GM23338 (cell line): ENCODE measurements around the gene HDHD5. TPM values are rescaled to one million over a fixed set of nuclear protein-coding genes. Genes with fewer than 3 reads are reported as not detected.

Source experiments
- ATAC-seq: fragments of 200-7000 bp; cut with Tn5 transposase; 3 replicates; pipeline ENCODE4 v1.9.1; 2020
- DNase-seq: peaks from one replicate; pipeline ENCODE4 v3.0.0-alpha.2; 2015; ENCODE audit warnings: low spot score
- H2AFZ ChIP-seq: fragments of 200-600 bp; sonication (generic); 2 replicates; pipeline ENCODE4 v1.8.0; 2016; ENCODE audit warnings: antibody characterized with exemption, mild to moderate bottlenecking, moderate library complexity
- H3F3A ChIP-seq: fragments of 200-600 bp; sonication (generic); replicated peaks from 2 replicates; pipeline ENCODE4 v1.8.0; 2017; ENCODE audit warnings: antibody characterized with exemption, mixed run types, low read depth
- H3K27ac ChIP-seq: fragments of 200-600 bp; sonication (generic); 2 replicates; pipeline ENCODE4 v1.6.1; 2016; ENCODE audit warnings: low read depth
- H3K27me3 ChIP-seq: fragments of 200-600 bp; sonication (generic); 2 replicates; pipeline ENCODE4 v1.8.0; 2016; ENCODE audit warnings: mild to moderate bottlenecking, mixed run types, moderate library complexity; ENCODE audit not compliant: insufficient read depth
- H3K36me3 ChIP-seq: fragments of 200-600 bp; sonication (generic); 2 replicates; pipeline ENCODE4 v1.8.0; 2016; ENCODE audit warnings: mild to moderate bottlenecking; ENCODE audit not compliant: insufficient read depth
- H3K4me1 ChIP-seq: fragments of 200-600 bp; sonication (generic); 2 replicates; pipeline ENCODE4 v1.8.0; 2016; ENCODE audit warnings: mild to moderate bottlenecking, moderate library complexity; ENCODE audit not compliant: insufficient read depth
- H3K4me2 ChIP-seq: fragments of 200-600 bp; sonication (generic); 2 replicates; pipeline ENCODE4 v1.7.1; 2017; ENCODE audit warnings: mixed run types
- H3K4me3 ChIP-seq: fragments of 200-600 bp; sonication (generic); 2 replicates; pipeline ENCODE4 v1.6.1; 2016; ENCODE audit warnings: mixed run types
- H3K79me2 ChIP-seq: fragments of 200-600 bp; sonication (generic); replicated peaks from 2 replicates; pipeline ENCODE4 v1.8.0; 2017; ENCODE audit warnings: mild to moderate bottlenecking; ENCODE audit not compliant: insufficient read depth
- H3K9me2 ChIP-seq: fragments of 200-600 bp; sonication (generic); 2 replicates; pipeline ENCODE4 v1.8.0; 2017; ENCODE audit not compliant: insufficient read depth
- H4K20me1 ChIP-seq: fragments of 200-600 bp; sonication (generic); replicated peaks from 2 replicates; pipeline ENCODE4 v1.8.0; 2017; ENCODE audit warnings: mild to moderate bottlenecking; ENCODE audit not compliant: insufficient read depth
- H3K27ac Mint-ChIP-seq: 2 replicates; pipeline ENCODE4 v1.8.0; 2020; ENCODE audit warnings: inconsistent platforms, mild to moderate bottlenecking, moderate library complexity, mixed read lengths
- H3K27me3 Mint-ChIP-seq: 3 replicates; pipeline ENCODE4 v1.8.0; 2022; ENCODE audit warnings: low read depth, mild to moderate bottlenecking, moderate library complexity, mixed read lengths, inconsistent platforms; ENCODE audit not compliant: insufficient read depth, poor library complexity
- H3K36me3 Mint-ChIP-seq: 3 replicates; pipeline ENCODE4 v1.8.0; 2021; ENCODE audit warnings: low read depth, mild to moderate bottlenecking, inconsistent platforms, moderate library complexity, mixed read lengths
- H3K4me1 Mint-ChIP-seq: 3 replicates; pipeline ENCODE4 v1.8.0; 2020; ENCODE audit warnings: mild to moderate bottlenecking, inconsistent platforms, mixed read lengths
- H3K4me3 Mint-ChIP-seq: 3 replicates; pipeline ENCODE4 v1.8.0; 2021; ENCODE audit warnings: moderate library complexity, mild to moderate bottlenecking, inconsistent platforms, mixed read lengths
- H3K9me3 Mint-ChIP-seq: 3 replicates; pipeline ENCODE4 v1.8.0; 2020; ENCODE audit warnings: moderate library complexity, mild to moderate bottlenecking, inconsistent platforms, mixed read lengths
- CTCF ChIP-seq, 2 experiments: fragments of 200-600 bp in 1 of 2; sonication (generic) in 1 of 2; conservative IDR thresholded peaks; 2 replicates each; pipeline versions ENCODE4 v1.5.1 to v1.6.1; 2016 to 2017; ENCODE audit warnings: antibody characterized with exemption in 2 of 2, low read depth in 2 of 2, mild to moderate bottlenecking in 2 of 2, moderate library complexity in 1 of 2
- EZH2 ChIP-seq: fragments of 200-600 bp; sonication (generic); IDR thresholded peaks from one replicate; pipeline ENCODE4 v1.8.0; 2017; ENCODE audit warnings: antibody characterized with exemption, mild to moderate bottlenecking, low read depth; ENCODE audit not compliant: unreplicated experiment
- EZH2phosphoT487 ChIP-seq: fragments of 200-600 bp; sonication (generic); IDR thresholded peaks from one replicate; pipeline ENCODE4 v1.8.1; 2018; ENCODE audit warnings: antibody characterized with exemption; ENCODE audit not compliant: unreplicated experiment
- NANOG ChIP-seq: IDR thresholded peaks from 2 replicates; pipeline ENCODE4 v1.6.1; 2016; ENCODE audit warnings: antibody characterized with exemption, borderline replicate concordance
- REST ChIP-seq: IDR thresholded peaks from one replicate; pipeline ENCODE4 v1.6.1; 2018; ENCODE audit warnings: antibody characterized with exemption; ENCODE audit not compliant: unreplicated experiment
- ZNF114 ChIP-seq: fragments of 250-450 bp; sonication (Bioruptor Pico); IDR thresholded peaks from 2 replicates; pipeline ENCODE4 v1.5.0; 2020; ENCODE audit warnings: mild to moderate bottlenecking, moderate library complexity
- polyA plus RNA-seq: library from polyadenylated mRNA; unstranded; fragments of >200 nt; fragmentation: Nextera tagmentation; extraction: Ambion mirVana; gene quantifications from 2 replicates; pipeline ENCODE4 v1.2.1, GENCODE V29; 2016
- total RNA-seq: library from RNA; depleted of rRNA; stranded (reverse); fragments of >200 nt; shearing (Covaris generic); gene quantifications from 2 replicates; pipeline ENCODE4 v1.2.3, GENCODE V29; 2014

The HDHD5 gene
- total and polyA plus RNA-seq, 2 experiments from 2014 or later = 70.0 to 116 TPM

GRCh38 chr22:17131686-17132085, 27.4 kb downstream of the HDHD5 start:
- DNase-seq (peak; percentile 78), ATAC-seq (peak; percentile 94)
- no peak overlapping the region for H3K4me3 ChIP-seq
- Mint-ChIP-seq H3K4me3 (no peak overlapping the region), H3K9me3 (no peaks in the 10 kb centered on the region), H3K4me1 (peaks cover 15% of the 10 kb centered on the region; the same call in 2 of the 3 replicates), H3K27ac (no peak overlapping the region), H3K27me3 (peaks cover 7% of the 10 kb centered on the region), H3K36me3 (peaks cover 10% of the 10 kb centered on the region; the same call in 1 of the 3 replicates)
- H3K79me2 ChIP-seq = no peaks in the 10 kb centered on the region
- H3F3A ChIP-seq = 0 out of 2 replicates have a peak, but pooled peaks cover 3% of the 10 kb centered on the region
- no peaks in the 10 kb centered on the region for H3K9me2 ChIP-seq
- no peak overlapping the region for H3K4me2 ChIP-seq
- no peaks in the 10 kb centered on the region; the same call in 1 of the 2 replicates for H4K20me1 ChIP-seq
- H2AFZ ChIP-seq = no peak overlapping the region
- no peak overlapping the region for H3K27ac ChIP-seq
- no peaks in the 10 kb centered on the region for H3K4me1 ChIP-seq
- H3K36me3 ChIP-seq = no peaks in the 10 kb centered on the region
- TF ChIP-seq CTCF (conservative IDR thresholded peaks at IDR 0.05; ENCODE audit: low read depth in 2 of 2) (0 out of 4 replicates have a peak, but pooled peaks of 1 of the 2 experiments have one; percentile 1), ZNF114 (no peak)
- no peaks in the 10 kb centered on the region for H3K27me3 ChIP-seq

- peaks cover 8% of the 10 kb centered on the region; the same call in 1 of the 3 replicates for H3K36me3 Mint-ChIP-seq
- ATAC-seq (no peak), DNase-seq (no peak)
- H3K79me2 ChIP-seq = no peaks in the 10 kb centered on the region
- no peaks in the 10 kb centered on the region for H3K4me1 ChIP-seq
- H4K20me1 ChIP-seq = no peaks in the 10 kb centered on the region; the same call in 1 of the 2 replicates
- TF ChIP-seq REST (no peak), ZNF114 (no peak), NANOG (no peak), EZH2 (no peak), EZH2phosphoT487 (no peak), CTCF (conservative IDR thresholded peaks at IDR 0.05; ENCODE audit: low read depth in 2 of 2) (no peak)
- no peak overlapping the region for H2AFZ ChIP-seq
- 0 out of 2 replicates have a peak, but pooled peaks cover 3% of the 10 kb centered on the region for H3F3A ChIP-seq
- H3K36me3 ChIP-seq = no peaks in the 10 kb centered on the region
- H3K27me3 ChIP-seq = no peaks in the 10 kb centered on the region
- H3K27ac Mint-ChIP-seq = no peak overlapping the region
- no peak overlapping the region for H3K4me3 ChIP-seq
- no peak overlapping the region for H3K4me3 Mint-ChIP-seq
- peaks cover 7% of the 10 kb centered on the region for H3K27me3 Mint-ChIP-seq
- no peaks in the 10 kb centered on the region for H3K9me2 ChIP-seq
- H3K9me3 Mint-ChIP-seq = no peaks in the 10 kb centered on the region
- H3K4me1 Mint-ChIP-seq = peaks cover 13% of the 10 kb centered on the region; the same call in 2 of the 3 replicates
- no peak overlapping the region for H3K4me2 ChIP-seq
- H3K27ac ChIP-seq = peak overlapping the region; percentile 55; the same call in 1 of the 2 replicates
Measured at GRCh38 chr22:17130199-17130598, 28.9 kb downstream of the HDHD5 start.
